GM18861 (cell line): ENCODE measurements around the gene HESX1.

Experiments
- ATAC-seq: cut with Tn5 transposase; IDR thresholded peaks from one replicate; pipeline ENCODE4 v1.9.1; 2021; ENCODE audit not compliant: unreplicated experiment

Gene HESX1

DNA sequence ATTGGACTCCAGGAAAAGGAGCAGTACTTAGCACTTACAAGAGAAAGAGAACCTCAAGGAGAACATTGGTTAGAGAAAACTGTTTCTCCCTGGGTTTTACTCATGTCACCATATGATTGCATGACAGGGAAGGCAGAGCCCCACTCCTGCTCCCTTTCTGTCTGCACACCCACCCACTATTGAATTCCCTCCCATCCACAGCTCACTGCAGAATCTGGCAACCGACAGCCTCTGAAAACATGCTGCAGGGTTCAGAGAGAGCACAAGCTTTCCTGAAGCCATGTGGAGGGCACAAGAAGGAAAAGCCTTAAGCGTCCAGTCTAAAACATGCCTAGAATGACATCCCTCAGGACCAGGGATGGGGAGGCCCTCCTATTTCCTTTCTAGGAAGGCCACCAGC lies 31.6 kb downstream of the HESX1 start:
- no peak for ATAC-seq

- ATAC-seq, result no peak
Observed at GRCh38 chr3:57166660-57167059, 33.1 kb downstream of the HESX1 start.

DNA sequence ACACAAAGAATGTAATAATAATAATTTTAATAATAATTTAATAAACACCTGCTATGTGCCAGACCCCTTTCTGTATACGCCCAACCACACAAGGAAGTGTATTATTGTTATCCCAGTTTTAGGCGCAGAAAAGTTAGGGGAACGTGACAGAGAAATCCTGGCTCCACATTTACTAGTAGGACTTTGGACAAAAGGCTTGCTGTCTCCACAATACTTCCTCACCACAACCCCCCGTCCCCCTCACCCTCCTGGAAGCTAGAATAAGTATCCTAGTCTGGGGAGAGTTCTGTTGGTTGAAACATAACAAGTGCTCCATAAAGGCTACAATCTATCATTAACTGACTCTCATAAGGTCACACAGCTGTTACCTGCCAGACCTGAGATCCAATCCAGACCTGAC lies 34.1 kb downstream of the HESX1 start:
- no peak for ATAC-seq

- ATAC-seq, result no peak
Observed at GRCh38 chr3:57164657-57165573, 34.9 kb downstream of the HESX1 start, which contains the start of gene IL17RD. Gene IL17RD (minus strand): TSS chr3:57165353. CDS start chr3:57165286, 67 bp downstream.

DNA sequence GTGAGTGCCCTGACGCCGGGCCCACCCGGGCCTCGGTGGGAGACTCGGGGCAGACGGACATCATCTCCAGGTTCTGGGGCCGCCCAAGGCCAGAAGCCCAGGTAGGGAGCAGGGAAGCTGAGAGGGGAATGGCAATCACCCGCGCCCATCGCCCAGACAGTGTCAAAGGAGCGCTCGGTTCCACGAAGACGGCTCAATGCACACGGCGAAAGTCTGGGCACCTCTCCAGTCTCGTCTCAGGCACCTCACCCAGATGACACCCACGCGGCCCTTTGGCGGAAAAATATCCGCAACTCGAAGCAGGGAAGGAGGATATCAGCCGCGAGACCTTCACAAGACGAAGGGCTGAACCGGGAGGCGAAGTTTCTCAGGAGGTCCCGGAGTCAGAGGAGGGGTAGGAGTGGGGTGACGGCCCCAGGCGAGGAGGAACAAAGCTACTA lies 35.5 kb downstream of the HESX1 start:
- ATAC-seq, result no peak

- ATAC-seq, result no peak
Observed at GRCh38 chr3:57163751-57164150, 36.0 kb downstream of the HESX1 start.

DNA sequence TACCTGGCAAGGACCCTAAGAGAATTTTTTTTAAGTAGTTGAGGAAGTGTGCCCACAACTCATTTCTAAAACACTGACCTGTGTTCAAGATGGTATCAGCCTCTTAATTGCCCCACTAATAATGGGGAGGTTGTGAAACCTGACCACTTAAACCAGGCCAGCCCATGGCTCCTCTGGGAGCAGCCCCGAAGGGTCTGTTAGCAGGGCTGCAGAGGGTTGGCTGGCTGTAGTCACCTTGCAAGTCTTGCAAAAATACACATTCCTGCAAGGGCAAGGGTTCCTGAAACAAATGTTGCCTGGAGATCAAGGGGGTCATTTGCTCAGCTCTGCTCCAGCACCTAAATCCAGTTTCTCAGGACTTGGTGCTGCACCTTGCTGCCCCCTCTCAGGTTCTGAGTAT lies 37.9 kb downstream of the HESX1 start:
- ATAC-seq, result no peak

GRCh38 chr3:57160765-57161538 lies 38.8 kb downstream of the HESX1 start:
- no peak for ATAC-seq

- ATAC-seq, result no peak
Observed at GRCh38 chr3:57160076-57160764, 39.6 kb downstream of the HESX1 start.

DNA sequence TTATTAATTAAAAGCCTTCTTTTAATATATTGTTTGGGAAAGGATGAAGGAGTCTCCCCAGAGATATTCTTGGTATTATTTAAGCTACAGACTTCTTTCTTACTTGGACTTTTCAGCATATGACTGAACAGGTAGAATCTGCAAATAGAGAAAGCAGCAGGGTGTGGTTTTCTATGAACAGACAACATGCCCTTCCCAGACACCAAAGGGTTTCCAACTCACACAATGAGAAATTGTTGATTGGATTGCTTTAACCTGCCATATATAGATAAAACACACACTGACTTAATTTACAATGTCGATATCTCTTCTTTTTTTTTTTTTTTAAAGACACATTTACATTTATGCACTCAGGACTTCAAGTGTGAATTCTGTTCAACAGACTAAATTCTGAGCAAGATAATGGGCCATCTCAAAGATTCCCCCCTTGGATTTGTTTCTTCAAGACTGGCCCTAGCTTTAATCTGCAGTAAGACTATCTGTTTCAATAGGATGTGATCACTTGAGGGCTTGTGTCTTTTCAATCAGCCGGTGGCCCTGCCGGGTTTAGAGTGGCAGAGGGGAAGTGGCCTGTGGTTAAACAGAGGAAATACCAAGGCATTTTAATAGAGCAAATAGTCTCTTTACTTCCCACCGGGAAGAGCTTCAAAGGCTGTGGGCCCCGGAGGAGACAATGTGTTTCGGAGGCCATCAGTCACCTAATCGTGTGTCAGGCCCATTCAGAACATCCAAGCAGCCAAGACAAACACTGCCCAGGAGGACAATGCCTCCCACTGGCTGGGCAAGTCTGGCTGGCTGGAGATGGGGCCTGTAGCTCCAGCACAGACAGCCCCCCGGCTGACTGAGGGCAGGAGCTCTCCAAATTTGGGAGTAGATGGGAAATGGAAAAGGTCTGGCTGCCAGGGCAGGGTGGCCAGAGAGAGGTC lies 40.7 kb downstream of the HESX1 start:
- ATAC-seq, result no peak

DNA sequence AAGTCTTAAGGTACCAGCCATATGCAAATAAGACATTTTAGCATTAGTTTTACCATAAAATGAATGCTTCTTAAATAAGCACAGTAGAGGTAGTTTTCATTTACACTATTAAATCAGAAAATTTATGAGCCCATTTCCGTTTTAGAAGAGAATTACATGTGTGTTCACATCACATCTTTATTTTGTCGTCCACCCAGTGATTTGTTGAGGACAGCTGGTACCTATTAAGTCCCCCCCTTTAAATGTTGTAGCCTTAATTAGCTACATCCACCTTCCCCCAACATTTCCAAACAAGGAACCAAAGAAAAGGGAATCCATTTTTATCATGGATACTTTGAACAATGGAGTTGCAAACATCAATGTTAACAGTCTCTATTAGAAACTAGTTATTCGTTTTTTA lies 41.5 kb downstream of the HESX1 start:
- no peak for ATAC-seq

DNA sequence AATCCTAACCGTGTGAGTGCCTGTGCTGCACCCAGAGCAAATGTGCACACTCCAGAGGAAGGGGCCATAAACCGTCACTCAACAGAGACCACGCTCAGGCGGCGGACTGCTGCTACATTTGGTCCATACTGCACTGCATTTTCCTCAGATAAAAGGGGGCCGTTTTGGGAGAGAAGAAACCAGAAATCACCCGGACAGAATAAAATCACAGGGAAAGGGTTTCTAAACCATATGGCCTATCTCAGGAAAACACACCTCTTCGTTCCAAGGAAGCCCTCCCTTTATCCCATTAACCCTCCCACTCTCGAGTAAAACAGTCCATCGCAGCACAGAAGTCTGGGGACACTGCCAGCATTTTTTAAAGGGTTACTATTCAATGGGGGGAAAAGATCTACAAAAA lies 42.2 kb downstream of the HESX1 start:
- no peak for ATAC-seq

DNA sequence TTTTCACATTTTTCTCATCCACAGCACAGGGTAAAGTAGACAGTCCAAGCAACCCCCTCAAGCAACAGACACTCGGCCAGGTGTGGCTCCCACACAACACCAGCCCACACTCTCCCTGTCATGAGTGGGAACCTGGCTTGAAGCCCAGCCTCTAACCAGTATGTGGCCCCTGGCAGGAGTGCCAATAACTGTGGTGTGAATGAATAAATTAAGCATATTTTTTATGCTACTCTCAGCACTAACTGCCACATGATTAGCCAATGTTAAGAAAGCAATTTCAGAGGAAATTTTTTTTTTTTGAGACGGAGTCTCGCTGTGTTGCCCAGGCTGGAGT lies 44.5 kb downstream of the HESX1 start:
- no peak for ATAC-seq

DNA sequence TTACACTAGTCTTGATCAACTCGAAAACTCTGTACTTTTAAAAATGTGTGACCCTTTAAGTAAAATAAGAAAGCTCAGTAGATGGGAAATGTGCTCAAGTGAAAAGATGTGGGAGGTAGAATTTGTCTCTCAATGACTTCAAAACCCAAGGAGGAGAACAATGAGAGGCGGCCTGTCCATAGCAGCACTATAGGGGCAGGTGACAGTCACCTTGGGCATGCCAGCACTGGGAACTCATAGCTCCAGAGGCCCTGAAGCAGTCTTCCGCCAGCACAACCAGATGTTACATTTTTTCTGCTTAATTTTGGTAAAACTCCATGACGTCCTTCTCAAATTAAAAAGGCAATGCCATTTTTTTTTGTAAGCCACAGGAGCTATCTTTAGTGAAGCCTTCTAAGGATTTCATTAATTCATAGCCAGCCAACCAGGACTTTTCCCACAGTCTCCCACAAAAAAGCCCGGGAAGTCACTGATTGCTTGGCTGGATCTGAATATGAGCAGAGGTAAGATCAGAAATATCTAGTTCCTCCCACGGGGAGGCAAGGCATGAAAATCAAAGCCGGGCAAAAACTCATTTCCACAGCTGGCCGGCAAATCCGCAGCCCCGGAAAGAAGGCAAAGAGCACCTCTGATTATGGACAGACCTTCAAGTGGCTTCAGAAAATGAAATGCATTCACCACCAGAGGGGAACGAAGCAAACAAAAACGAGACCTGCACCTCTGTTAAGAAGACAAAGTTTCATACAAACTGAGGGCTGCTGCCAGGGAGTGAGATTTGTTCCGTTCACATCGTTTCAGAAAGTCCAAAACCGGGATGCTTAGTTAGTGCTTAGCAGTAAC lies 45.1 kb downstream of the HESX1 start:
- ATAC-seq, result no peak

DNA sequence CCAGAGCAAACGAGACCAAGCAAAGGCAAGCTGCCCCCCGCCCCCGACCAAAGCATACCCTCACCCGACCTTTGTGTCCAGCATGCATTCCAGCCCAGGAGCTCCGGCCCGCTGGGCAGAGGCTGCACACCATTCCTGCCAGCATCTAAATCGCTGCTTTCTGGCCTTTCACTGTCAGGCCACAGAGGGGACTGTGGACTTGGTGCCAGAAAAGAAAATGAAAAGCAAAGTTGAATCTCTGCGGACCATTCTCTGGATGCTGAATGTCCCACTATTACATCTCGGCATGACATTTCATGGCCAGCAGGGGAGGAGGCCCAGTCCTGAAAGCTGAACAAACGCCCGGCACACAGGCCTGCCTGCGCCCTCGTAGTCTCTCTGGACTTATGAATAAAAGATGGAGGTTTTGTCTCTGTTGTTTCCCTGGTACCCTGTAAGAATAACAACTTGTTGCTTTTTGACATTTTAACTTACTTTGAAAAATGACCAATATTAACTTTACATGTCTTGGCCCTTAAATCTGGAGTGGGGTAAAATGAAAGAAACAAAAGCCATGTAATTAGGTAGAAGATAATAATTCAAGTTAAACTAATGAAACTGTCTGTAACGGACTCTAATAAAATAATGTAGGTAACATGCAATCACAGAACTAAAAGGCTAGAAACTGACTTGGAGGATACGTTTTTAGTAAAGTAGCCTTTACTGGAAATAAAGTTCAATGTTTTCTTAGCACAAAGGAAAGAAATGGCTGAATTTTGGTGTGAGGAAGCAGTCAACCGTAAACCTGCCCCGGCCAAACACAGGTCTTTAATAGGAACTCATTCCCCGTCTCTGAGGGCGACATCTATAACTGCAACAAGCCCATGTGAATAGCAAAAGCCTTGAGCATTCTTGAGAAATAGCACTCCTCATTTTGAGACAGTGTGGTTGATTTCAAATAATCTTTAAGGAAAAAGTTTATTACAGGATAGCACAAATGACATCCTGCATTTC lies 47.3 kb downstream of the HESX1 start:
- ATAC-seq, result no peak

GRCh38 chr3:57151749-57152148 lies 48.0 kb downstream of the HESX1 start:
- no peak for ATAC-seq

- ATAC-seq, result no peak
Observed at GRCh38 chr3:57151021-57151449, 48.7 kb downstream of the HESX1 start.

DNA sequence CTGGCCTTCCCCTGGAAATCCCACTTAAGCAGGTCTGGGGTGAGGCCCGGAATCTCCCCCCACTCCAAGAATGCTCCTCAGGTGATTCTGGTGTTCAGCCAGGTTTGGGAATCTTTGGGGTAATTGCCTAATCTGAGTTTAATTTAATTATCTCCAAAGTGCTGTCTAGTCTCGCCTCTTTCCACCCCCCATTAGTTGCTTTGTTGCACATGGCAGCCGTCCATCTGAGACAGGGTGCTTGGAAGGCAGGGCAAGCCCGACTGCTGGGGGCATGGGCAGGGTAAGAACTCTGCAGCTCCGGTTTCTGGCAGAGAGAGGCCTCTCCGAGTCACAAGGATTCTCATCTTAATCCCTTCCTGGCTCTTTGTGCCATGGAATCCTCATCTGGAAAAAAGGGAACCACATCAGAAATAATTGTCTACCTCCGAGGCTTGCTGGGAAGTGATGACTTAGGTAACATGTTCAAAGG lies 49.6 kb downstream of the HESX1 start:
- no peak for ATAC-seq
